HG03354 (cell line): ENCODE results near the gene NR2F1.
A peak's percentile ranks its signal among the peaks of the same experiment; 100 is the strongest.

Experiments
- ATAC-seq: cut with Tn5 transposase; IDR thresholded peaks from one replicate; pipeline ENCODE4 v1.9.1; 2021; ENCODE audit warnings: mild to moderate bottlenecking; ENCODE audit not compliant: unreplicated experiment, poor library complexity, severe bottlenecking

Gene NR2F1

DNA sequence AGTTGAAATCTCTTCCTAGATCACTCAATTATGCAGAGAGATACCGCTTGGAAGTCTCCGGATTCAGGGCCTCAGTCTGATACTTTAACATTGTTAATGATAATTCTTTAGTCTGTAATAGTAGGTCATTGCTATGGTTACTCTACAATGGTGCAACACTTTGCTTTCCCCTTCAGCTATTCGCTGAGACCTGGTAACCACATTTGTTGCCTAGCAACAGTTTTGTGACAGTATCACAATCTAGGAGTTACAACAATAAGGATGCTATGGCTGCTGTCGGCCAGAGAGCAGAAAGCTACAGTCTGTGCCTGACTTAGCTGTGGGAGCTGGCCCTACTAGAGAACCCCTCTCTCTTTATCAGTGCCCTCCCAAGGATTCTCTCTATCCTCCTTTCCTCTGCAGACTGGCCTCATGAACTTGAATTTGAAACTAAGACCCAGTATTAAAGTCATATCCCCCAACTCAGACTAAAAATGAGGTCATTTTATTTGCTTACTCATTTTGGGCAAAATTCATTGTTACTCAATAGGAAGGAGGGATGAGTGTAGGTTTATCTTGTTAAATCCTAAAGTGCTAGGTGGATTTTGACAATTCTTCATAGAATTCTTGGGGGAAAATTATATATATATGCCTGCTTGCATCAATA, 39.3 kb downstream of the NR2F1 start:
- peak; percentile 52 for ATAC-seq

DNA sequence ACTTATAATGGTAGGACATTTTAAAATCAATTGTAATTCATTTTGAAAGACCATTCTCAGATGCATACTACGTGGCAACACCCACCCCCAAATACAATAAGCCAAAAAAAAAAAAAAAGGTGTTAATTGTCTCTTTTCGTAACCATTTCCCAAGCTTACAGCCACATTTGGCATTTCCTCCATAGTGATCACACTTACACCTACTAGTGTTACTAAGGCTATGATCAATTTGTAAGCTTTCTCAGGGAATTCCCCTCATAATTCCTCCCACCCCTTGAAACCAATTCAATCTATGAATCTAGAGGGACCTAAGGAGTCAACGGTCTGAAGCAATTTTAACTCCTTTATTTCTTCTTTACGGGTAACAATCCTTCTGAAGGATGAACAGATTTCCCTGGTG, 40.1 kb downstream of the NR2F1 start:
- no peak for ATAC-seq

DNA sequence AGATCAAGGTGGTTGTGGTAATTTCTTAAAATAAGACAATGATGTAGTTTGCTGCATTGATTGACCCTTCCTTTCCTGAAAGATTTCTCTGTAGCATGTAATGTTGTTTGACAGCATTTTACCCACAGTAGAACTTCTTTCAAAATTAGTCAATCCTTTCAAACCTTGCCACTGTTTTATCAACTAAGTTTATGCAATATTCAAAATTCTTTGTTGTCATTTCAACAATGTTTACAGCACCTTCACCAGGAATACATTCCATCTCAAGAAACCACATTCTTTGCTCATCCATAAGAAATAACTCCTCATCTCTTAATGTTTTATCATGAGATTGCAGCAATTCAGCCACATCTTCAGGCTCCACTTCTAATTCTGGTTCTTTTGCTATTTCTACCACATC, 43.8 kb downstream of the NR2F1 start:
- ATAC-seq, result no peak

DNA sequence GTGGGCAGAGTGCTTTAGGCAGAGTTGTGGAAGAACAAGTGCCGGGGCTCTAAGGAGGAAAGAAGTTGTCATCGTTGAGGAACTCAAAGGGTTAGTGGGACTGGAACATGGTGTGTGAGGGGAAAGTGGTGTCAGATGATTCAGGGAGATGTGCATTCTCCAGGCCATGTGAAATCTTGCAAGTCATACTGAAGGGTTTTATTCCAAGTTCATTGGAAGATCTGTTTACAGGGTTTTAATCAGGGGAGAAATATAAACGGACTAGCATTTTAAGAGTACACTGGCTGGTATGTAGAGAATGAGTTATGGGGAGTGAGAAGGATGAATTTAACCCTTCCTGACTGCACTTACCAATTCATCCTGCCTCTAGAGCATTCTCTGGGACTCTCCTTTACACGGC, 49.3 kb downstream of the NR2F1 start:
- ATAC-seq, result no peak

DNA sequence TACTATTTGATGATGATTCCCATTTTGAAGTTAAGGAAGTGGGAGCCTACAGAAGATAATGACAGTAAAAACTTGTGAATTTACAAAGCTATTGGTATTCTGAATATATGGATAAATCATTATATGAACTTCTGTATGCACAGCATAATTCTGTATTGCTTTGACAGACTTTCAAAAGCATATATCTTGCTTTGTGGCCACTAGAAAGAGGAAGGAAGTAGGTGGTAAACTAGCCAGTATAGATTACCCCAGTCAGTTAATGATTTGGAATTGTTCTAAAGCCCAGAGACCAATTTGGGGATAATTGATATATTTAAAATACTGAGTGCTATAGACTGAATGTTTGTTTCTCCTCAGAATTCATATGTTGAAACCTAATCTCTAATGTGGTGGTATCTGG, 53.0 kb downstream of the NR2F1 start:
- peak; percentile 96 for ATAC-seq

DNA sequence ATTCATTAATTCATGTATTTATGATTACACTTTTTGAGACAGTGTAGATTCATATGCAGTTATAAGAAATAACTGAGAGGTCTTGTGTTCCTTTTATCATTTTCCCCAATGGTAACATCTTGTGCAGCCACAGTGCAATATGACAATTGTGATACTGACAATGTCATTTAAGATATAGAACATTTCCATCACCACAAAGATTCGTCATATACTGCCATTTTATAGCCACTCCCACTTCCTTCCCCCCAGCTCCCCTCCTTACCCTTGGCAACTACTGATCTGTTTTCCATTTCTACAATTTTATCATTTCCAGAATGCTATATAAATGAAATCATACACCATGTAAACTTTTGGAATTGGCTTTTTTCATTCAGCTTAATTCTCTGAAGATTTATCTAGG, 53.8 kb downstream of the NR2F1 start:
- ATAC-seq, result no peak

DNA sequence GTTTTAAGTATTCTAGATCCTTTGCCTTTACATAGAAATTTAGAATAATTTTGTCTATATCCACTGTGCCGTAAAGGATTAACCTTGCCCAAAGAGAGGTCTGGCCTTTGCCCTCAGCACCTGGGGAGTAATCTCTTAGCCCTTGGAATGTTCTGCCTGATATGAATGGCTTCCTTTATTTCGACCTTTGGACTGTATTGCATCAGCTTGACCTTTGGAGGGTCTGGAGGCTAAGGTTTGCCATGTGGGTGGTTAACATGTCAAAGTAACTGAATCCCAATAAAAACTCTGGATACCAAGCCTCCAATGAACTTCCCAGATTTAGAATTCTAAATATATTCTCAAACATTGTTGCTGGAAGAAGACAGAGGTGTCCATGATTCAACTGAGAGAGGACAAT, 54.7 kb downstream of the NR2F1 start:
- ATAC-seq, result no peak

DNA sequence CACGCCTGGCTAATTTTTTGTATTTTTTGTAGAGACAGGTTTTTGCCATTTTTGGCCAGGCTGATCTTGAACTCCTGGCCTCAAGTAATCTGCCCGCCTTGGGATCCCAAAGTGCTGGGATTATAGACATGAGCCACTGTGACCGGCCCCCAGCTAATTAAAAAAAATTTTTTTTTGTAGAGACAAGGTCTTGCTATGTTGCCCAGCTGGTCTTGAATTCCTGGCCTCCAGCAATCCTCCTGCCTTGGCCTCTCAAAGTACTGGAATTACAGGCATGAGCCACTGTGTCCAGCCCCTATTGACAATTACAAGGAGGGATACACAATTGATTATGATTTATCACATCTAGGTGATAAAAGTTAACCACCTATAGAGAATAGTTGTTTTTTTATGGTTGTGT, 59.5 kb downstream of the NR2F1 start:
- ATAC-seq, result no peak
